Measurements from ENCODE around the gene CTDSPL. TPM values are rescaled to one million over a fixed set of nuclear protein-coding genes. Genes with fewer than 3 reads are reported as not detected.

Gene CTDSPL
- total and polyA plus RNA-seq, 2 of the 13 experiments (the other 11 are each of a cell fraction or from before 2014, with no cell fraction given), result 26.1 to 142 TPM

DNA sequence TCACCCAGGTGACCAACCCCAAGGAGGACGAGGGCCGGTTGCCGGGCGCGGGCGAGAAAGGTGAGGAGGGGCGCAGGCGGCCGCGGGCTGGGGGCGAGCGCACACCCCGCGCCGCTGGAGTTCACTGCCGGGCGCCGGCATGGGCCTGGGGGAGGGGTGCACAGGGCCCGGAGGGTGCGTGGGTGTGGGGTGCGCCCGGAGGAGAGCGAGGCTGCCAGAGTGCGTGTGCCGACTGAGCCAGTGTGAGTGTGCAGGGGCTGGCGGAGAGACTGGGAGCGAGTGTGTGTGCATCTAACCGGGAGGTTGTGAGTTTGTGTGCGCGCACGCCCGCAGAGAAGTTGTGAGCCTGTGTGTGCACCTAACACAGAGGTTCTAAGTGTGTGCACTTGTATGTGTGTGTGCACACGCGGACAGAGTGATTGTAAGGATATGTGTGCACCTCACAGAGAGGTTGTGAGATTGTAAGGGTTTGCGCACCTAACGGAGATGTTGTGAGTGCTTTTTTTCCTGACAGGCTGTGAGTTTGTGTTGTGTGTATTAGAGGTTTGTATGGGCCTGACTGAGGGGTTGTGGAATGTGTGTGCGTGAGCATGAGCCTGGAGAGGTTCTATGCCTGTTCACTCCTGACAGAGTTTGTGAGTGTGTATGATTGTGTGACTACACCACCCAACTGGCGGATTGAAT, 681 bp downstream of the CTDSPL start:
- peaks cover 22% of the 10 kb centered on the region for H4K20me1 ChIP-seq (ENCODE audit: insufficient read depth, low read length)
- peak overlapping the region; percentile 71 for H3K27ac ChIP-seq (ENCODE audit: extremely low read length, insufficient read depth, low read length)
- in situ Hi-C loops (cut with HindIII; ENCODE audit: extremely low pct_ligation_motif_present, low pct_unique_long_range_greater_than_20kb) (no loop called here), intact Hi-C loops (cut with micrococcal nuclease; ENCODE audit: unreplicated experiment) (loop anchor here (2.0 kb wide), 1 partner anchor 142 kb away; no protein-coding TSS in a partner anchor)
- FAIRE-seq (no peak), DNase-seq (ENCODE audit: low spot score) (no peak), ATAC-seq (peak; percentile 6; the same call in 2 of the 3 replicates)
- H2AFZ ChIP-seq (ENCODE audit: low read length), result no peak overlapping the region
- peaks cover 70% of the 10 kb centered on the region for H3K79me2 ChIP-seq (ENCODE audit: insufficient read depth, low read length)
- TSS peak; percentile 49 for BruUV-seq (replicated peaks)
- H3K4me2 ChIP-seq (ENCODE audit: low read depth, low read length), result peak overlapping the region; percentile 96
- POLR2A ChIA-PET, result interaction anchor here (1.0 to 2.1 kb wide), 5 partner anchors 31 to 48 kb away, joined by 3 to 14 read pairs (median 5); no protein-coding TSS in a partner anchor
- H3K9me3 ChIP-seq (ENCODE audit: low read length), result no peaks in the 10 kb centered on the region
- H3K4me3 ChIP-seq (replicated peaks in 1 of 3; ENCODE audit: insufficient read depth in 1 of 3, low read depth in 2 of 3, low read length in 3 of 3), result peak overlapping the region; percentile 77 to 96 (median 93)
- CTCF ChIA-PET (ENCODE audit: low intra/inter-chr PET ratio, low total read pairs), result no interaction called here
- H3K9ac ChIP-seq (ENCODE audit: insufficient read depth, low read depth, low read length), result peak overlapping the region; percentile 86
- H3K27me3 ChIP-seq (ENCODE audit: control insufficient read depth in 1 of 2, insufficient read depth in 2 of 2, low read length in 2 of 2), result no peaks in the 10 kb centered on the region; a peak in 1 of 5 replicates
- H3K4me1 ChIP-seq (ENCODE audit: insufficient read depth, low read length), result peaks cover 53% of the 10 kb centered on the region
- no peaks in the 10 kb centered on the region; a peak in 2 of 5 replicates for H3K36me3 ChIP-seq (replicated peaks in 1 of 2; ENCODE audit: control insufficient read depth in 1 of 2, insufficient read depth in 2 of 2, low read length in 2 of 2)
- 3% methylated on average over 9 of the region's 38 CpGs for WGBS (ENCODE audit: low lambda C conversion rate)
- TF ChIP-seq NAIF1 (CRISPR knock-in tag; IDR thresholded peaks at IDR 0.05; ENCODE audit: borderline replicate concordance) (no peak), DPF2 (CRISPR knock-in tag; IDR thresholded peaks at IDR 0.05; ENCODE audit: borderline replicate concordance, low read depth) (no peak), KMT2A (CRISPR knock-in tag; IDR thresholded peaks at IDR 0.05) (0 out of 2 replicates have a peak, but pooled peaks have one; percentile 29), ZNF205 (CRISPR knock-in tag; IDR thresholded peaks at IDR 0.05) (no peak), MED1 (CRISPR knock-in tag; IDR thresholded peaks at IDR 0.05) (no peak), THAP7 (CRISPR knock-in tag; IDR thresholded peaks at IDR 0.05) (no peak), HNRNPUL1 (IDR thresholded peaks at IDR 0.05; ENCODE audit: low read depth, low read length) (no peak), ZMYM3 (CRISPR knock-in tag; IDR thresholded peaks at IDR 0.05) (0 out of 2 replicates have a peak, but pooled peaks have one; percentile 7)
- TF ChIP-seq, protein P1, sequence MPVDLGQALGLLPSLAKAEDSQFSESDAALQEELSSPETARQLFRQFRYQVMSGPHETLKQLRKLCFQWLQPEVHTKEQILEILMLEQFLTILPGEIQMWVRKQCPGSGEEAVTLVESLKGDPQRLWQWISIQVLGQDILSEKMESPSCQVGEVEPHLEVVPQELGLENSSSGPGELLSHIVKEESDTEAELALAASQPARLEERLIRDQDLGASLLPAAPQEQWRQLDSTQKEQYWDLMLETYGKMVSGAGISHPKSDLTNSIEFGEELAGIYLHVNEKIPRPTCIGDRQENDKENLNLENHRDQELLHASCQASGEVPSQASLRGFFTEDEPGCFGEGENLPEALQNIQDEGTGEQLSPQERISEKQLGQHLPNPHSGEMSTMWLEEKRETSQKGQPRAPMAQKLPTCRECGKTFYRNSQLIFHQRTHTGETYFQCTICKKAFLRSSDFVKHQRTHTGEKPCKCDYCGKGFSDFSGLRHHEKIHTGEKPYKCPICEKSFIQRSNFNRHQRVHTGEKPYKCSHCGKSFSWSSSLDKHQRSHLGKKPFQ (CRISPR knock-in tag; IDR thresholded peaks at IDR 0.05; ENCODE audit: insufficient replicate concordance), result peak; percentile 45
- TF ChIP-seq, protein P2, sequence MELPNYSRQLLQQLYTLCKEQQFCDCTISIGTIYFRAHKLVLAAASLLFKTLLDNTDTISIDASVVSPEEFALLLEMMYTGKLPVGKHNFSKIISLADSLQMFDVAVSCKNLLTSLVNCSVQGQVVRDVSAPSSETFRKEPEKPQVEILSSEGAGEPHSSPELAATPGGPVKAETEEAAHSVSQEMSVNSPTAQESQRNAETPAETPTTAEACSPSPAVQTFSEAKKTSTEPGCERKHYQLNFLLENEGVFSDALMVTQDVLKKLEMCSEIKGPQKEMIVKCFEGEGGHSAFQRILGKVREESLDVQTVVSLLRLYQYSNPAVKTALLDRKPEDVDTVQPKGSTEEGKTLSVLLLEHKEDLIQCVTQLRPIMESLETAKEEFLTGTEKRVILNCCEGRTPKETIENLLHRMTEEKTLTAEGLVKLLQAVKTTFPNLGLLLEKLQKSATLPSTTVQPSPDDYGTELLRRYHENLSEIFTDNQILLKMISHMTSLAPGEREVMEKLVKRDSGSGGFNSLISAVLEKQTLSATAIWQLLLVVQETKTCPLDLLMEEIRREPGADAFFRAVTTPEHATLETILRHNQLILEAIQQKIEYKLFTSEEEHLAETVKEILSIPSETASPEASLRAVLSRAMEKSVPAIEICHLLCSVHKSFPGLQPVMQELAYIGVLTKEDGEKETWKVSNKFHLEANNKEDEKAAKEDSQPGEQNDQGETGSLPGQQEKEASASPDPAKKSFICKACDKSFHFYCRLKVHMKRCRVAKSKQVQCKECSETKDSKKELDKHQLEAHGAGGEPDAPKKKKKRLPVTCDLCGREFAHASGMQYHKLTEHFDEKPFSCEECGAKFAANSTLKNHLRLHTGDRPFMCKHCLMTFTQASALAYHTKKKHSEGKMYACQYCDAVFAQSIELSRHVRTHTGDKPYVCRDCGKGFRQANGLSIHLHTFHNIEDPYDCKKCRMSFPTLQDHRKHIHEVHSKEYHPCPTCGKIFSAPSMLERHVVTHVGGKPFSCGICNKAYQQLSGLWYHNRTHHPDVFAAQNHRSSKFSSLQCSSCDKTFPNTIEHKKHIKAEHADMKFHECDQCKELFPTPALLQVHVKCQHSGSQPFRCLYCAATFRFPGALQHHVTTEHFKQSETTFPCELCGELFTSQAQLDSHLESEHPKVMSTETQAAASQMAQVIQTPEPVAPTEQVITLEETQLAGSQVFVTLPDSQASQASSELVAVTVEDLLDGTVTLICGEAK (IDR thresholded peaks at IDR 0.05), result no peak
- TF ChIP-seq, protein P2 (CRISPR knock-in tag; IDR thresholded peaks at IDR 0.05), result no peak
- TF ChIP-seq, protein P3, sequence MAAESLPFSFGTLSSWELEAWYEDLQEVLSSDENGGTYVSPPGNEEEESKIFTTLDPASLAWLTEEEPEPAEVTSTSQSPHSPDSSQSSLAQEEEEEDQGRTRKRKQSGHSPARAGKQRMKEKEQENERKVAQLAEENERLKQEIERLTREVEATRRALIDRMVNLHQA (CRISPR knock-in tag; IDR thresholded peaks at IDR 0.05), result no peak

Data from HepG2 (cell line).